GM19035 (cell line): ENCODE results near the gene KSR1.
"Not testable (repeated sequence)": the region's sequence is repeated elsewhere in the genome, so short reads cannot be mapped to it uniquely, and the experiment has no call there.

Experiments used
- ATAC-seq: cut with Tn5 transposase; IDR thresholded peaks from one replicate; pipeline ENCODE4 v1.9.1; 2021; ENCODE audit not compliant: unreplicated experiment

KSR1 gene

DNA sequence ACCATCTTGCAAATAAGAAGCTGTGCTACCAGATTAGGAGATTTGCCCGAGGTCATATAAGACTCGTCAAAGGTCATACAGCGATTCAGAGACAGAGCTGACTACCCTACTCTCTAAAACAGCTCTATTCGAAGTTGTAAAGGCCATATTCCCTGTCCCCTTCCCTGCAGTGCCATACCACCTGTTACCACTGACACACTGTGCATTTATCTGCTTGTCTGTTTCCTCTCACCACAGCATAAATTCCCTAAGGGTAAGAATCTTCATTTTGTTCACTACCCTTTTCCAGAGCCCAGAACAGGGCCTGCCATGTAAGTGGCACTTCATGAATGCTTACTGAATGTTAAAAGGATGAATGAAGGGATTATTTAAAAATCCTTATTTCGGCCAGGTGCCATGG is 3.4 kb upstream of the KSR1 start:
- ATAC-seq = no peak

DNA sequence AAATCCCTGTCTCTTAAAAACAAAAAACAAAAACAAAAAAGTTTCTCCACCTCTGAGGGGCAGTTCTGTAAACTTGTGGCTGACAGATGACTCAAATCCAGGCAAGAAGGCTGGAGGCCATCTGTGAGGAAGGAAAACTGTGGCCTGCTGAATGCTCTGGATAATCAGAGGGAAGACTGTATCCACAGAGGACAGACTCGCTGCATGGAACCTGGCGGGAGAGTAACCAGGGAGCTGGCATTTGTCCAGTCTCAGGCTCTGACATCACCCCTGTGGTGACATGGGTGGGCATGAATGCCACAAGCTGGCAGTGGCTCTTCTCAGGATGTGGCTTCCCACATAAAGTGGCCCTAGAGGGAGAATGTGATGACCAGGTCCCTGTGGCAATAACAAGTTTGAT is 2.8 kb upstream of the KSR1 start:
- no peak for ATAC-seq

DNA sequence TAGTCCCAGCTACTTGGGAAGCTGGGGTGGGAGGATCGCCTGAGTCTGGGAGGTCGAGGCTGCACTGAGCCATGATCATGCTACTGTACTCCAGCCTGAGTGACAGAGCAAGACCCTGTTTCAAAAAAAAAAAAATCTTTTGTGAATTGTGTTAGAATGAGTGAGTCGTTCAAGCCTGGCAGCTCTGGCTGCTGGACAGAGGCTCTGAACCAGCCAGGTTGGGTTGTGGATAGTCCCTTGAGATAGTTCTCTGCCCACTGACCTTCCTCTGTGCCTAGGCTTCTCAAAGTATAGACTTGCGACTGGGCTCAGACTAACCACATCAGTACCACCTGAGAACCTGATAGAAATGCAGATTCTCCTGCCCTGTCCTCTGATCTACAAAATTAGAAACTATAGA is 2.2 kb upstream of the KSR1 start:
- ATAC-seq = no peak

DNA sequence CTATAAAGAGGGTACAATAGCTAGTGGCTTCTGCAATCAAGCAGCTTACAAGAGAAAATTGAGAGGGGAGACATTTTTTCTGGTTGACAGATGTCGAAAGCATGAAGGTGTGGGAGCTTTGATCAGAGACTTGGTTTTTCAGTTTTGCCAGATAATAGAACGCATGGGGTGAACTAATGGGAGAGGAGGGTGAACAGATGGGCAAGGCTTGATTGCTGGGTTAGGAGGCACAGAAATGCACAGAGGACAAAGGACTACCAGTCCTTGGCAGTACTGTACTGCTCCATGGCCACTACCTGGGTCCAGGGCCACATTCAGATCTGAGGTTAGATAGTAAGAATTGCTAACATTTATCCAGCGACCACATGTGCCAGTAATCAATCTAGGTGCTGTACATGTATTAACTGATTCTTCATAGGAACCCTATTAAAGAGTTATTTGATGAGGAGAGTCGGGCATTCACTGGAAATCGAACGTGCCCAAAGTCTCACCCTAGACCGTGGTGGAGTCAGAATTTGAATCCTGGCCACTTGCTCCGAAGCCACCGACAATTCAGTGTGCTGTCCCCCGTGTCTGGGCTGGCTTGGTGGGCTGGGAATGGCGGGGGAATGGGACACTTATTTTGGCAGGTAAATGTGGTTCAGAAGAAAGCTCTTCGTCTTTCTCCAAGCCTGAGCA is 873 bp upstream of the KSR1 start:
- ATAC-seq = no peak

DNA sequence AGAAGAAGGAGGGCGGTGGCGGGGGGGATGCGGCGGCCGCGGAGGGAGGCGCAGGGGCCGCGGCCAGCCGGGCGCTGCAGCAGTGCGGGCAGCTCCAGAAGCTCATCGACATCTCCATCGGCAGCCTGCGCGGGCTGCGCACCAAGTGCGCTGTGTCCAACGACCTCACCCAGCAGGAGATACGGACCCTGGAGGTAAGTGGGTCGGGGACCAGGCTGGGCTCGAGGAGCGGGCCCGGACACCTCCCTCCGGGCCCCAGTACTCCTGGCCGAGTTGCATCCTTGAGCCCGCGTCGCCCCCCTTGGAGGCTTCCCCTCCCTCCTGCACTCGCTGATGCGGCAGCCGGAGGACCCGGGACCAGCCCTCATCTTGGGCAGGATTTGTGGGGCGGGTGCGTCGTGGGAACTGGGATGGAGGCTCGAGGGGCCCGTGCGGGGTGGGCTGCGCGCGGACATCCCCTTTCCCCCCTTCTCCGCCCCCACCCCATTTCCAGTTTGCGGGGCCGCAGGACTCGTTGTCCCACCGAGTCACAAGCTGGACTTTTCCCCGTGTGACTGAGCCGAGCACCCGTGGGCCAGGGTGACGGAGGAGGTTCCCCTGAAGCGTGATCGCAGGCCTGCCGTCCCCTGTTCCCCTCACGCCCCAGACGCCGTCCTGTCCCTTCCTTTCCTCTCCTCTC is 572 bp downstream of the KSR1 start:
- ATAC-seq = peak; percentile 2

DNA sequence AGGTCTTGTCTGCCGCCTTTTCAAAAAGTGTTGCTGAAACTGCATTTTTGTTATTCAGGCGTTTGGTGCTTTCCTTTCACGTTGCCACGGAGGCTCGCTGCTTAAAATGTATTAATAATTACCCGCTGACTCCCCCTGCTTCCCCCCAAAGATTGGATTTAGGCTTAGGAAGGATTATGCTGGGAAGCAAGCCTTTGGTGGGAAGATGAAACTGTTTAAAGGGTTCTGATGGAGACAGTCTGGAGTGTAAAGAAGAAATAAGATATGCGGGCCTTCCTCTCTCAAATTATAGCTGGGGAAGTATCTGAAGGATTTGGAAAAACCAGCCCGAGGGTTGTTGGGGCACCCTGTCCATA is 1.1 kb downstream of the KSR1 start:
- ATAC-seq = no peak

DNA sequence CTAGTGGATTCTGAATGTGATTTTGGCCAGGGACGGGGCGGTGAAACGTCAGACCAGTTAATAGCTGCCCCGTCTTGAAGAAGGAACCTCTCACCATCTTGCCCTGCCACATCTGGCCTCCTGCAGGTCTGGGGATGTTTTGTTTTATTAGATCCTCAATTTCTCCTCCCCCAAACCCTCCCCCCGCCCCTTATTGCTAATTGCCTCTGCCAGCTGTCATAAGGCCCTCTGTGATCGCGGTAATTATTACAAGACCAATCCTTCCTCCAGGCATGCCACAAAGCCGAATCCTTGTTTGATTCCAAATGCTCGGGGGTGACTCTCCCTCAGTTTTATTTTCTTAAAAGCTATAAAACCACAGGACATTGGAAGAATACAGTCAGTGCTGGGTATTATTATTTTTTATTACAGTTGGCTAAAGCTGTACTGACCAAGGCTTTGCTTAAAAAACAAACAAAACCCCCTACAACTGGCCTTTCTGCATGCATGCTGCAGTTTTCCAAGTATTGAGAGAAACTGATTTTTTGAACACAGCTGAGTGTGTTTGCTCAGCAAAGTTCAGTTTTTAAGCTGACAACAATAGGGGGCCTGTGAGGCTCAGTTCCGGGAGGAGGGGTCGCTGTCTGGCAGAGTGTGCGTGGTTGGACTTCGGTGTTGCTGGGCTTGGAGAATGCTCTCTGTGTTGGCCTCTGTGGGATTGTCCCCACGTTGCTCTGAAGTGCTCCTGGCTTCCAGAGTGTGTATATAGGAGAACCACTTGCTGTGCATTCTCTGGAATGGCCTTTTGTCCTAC is 1.7 kb downstream of the KSR1 start:
- ATAC-seq = no peak

DNA sequence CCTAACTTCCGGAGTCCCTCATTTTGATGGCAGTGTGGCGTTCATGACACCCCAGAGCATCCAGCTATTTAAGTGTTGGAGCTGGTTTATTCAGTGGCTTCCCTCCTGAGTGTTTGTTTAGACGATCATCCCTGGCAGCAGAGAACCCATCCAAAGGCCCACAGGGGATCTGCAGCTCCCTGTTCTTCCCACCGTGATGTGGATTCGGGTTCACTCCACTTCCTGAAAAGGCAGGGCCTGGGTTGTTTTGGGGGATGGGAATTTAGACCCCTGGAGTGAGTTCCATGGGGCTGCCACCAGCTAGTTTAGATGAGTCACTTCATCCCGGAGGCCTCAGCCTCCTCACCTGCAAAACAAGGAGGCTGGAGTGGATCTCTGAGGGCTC is 2.3 kb downstream of the KSR1 start:
- no peak for ATAC-seq

DNA sequence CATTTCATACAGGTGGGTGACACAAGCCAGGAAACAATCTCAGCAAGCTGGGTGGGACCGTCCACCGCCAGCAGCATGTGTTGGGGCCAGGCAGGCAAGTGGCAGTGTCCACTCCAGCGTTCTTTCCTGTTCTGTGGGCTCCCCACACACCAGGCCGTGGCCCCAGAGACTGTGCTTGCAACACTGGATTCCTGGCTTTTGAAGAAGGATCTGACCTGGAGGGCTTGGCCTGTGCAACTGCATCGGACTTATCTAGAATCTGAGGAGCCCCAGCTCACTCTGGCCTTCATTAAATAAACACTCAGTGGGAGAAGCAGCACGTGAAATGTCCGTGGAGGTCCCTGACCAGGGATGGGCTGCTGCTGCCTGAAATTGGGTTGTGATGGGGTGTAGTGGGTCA is 3.2 kb downstream of the KSR1 start:
- ATAC-seq = no peak

DNA sequence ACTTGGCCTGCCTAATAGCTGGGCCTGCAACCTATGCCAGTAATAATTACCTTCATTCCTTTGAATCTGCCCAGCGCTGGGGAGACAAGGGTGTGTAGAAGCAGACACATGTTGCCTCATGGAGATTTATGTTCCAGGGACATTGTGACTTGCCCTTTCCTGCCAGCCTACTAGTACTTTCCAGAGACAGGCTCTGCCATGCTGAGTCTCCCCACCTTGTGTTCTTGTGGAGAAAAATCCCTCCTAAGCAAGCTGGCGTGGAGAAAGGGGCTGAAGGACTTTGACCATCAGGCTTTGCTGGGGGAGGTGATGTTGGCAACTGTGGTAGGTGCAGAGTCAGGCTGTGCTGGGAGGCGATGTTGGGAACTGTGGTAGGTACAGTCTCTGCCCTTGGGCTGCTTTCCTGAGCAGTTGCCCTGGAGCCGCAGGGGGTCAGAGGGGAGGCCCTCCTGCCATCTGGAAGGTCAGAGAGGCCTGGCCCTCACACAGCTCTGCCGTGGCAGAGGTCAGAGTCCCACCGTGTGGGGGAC is 4.0 kb downstream of the KSR1 start:
- no peak for ATAC-seq

DNA sequence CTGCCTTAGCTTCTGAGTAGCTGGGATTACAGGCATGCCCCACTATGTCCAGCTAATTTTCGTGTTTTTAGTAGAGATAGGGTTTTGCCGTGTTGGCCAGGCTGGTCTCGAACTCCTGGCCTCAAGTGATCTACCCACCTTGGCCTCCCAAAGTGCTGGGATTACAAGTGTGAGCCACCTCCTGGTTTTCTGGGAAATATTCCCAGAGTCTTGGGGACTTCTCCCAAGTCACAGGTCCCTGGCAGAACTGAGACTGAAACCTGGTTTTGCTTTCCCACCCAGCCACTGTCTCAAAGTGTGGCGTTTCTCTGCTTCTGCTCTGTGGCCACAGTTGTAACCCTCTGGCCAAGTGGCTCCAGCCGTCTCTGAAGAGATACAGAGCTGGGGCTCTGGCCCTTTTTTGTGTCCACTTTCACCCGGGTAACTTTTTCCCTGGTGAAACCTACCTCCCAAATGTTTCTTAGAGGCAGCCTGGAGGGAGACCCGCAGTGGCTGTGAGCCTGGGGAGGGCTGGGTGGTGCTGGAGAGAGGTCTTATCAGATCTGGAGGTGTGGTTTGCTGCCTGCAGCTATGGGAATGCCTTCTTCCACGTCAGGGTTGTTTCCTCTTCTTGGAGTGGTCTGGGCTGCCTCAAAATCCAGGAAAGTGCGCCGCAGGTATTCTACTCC is 5.1 kb downstream of the KSR1 start:
- no peak for ATAC-seq

DNA sequence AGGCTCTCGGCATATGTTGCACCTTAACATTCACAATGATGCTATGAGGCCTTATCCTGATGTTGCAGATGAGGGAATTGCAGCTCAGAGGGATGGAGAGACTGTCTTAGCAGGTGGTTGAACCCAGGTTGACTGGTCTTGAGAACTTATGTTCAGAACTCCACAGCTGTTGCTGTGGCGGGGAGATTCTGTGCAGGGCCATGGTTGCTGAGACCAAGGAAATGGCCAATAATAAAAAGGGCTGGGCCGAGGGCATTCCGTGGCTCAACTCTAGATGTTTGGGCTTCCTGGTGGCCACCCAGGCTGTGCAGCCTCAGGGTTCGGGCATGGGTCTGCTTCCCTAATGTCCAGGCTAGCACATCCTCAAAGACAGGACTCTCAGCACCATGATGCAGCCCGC is 5.9 kb downstream of the KSR1 start:
- no peak for ATAC-seq

DNA sequence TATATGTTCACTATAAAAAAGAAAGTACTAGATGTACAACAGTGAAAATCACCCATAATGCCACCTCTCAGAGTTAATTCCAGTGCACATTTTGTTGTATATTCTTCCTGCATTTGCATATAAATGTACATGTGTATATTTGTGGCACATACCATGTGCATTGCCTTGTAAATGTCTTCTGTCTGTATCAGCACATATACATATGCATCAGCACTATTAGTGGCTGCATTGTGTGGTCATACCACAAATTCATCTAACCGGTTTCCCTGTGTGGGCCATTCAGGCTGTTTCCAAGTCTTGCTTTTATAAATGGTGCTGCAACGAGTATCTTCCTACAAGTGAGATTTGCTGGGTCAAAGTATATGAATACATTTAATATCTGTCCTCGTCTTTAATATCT is 6.5 kb downstream of the KSR1 start:
- ATAC-seq = no peak

DNA sequence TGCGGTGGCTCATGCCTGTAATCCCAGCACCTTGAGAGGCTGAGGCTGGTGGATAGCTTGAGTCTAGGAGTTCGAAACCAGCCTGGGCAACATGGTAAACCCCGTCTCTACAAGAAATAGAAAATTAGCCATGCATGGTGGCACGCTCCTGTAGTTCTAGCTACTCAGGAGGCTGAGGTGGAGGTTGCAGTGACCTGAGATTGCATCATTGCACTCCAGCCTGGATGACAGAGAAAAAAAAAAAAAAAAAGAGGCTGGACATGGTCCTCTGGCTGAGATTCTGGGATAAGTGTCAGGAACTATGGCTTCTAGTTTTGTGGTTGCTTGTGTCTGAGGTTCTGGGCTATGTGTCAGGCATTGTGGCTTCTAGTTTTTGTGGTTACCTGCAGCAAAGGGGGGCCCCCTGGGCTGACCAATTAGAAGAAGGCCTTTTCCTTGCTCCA is 7.0 kb downstream of the KSR1 start:
- no peak for ATAC-seq

DNA sequence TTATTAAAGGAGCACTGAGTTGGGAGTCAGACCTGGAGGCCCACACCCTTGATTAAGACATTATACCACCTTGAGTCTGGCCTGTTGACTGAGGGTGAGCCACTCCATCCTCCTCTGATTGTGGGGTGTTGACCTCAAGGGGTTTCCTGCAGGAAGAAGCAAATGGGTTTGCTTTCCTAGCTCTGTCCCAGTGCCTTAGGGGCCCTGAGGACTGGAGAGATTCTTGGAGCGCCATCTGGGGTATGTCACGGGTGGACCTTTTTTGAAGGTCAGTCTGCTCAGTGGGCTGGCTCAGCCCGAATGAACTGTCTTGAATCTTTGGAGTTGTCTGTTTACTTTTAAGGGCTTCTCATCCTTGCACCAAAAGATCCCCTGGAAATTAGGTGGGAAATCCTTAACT is 7.8 kb downstream of the KSR1 start:
- ATAC-seq = not testable (repeated sequence)

DNA sequence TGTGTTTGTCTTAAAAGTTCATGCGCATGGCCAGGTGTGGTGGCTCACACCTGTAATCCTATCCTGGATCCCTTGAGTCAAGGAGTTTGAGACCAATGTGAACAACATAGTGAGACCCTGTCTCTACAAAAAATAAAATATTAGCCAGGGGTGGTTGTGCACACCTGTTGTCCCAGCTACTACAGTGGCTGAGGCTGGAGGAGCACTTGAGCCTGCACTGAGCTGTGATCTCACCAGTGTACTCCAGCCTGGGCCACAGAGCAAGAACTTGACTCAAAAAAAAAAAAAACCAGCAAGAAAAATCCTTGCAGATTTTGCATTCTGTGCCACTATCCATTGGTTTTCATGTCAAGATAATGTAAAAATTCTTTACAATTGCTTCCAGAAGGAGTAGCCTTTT is 8.2 kb downstream of the KSR1 start:
- ATAC-seq = no peak

DNA sequence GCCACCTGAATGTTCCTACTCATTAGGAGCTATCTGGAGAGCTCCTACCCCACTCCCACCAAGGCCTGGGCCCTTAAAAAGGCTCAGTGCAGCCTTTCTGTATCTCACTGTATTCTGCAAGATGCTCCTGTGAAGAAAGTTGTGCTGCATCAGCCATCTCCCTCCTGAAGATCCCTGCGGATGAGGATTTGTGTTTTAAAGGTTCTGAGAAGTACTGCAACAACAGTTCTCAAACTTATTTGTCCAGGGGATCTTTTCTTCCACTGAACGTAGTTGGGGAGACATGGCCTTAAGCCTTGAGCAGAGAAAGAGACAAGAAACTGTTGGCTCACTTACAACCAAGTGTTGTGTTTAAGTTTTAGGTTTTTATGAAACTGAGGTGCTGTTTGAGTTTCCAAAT is 9.6 kb downstream of the KSR1 start:
- not testable (repeated sequence) for ATAC-seq

DNA sequence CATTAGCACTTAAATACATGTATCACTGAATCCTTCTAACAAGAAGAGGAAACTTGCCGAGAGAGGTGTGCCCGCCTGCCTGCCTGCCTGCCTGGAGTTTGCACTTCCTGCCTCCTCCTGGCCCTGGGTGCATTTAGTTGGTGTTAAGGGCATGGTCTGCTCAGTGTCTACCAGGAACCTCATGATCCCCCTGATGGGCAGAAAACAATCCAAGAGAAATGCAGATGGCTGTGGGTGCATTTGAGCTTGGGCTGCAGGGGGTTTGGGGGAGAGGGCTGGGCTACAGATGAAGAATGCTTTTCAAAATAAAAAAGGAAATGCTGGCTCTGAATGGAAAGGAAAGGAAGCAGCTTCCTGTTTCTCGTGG is 10.1 kb downstream of the KSR1 start:
- ATAC-seq = peak; percentile 5

DNA sequence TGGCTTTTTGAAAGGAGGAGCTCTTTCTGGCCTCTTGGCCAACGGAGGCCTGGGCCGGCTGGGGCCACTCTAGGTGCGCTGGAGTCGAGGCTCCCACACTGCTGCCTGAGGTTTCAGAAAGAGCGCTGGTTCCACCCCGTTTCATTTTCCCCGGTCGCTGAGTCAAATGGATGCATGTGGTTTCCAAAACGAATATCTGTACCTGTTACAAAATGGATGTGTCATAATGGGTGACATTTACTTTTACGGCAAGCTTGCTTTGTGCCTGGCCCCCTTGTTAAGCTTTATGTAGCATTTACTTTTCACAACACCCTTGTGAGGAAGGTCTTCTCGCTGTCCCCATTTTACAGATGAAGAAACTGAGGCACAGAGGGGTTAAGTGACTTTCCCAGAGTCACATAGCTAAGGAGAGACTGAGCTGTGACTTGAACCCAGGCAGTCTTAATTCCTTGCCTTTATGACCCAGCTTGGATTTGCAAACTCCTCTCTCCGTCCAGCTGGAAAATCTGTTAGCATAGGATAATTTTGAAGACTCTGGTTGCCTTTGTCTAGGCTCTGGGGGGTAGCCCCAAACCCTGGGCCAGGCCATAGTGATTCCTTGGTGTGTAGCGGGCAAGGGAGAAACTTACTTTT is 10.6 kb downstream of the KSR1 start:
- peak; percentile 81 for ATAC-seq

DNA sequence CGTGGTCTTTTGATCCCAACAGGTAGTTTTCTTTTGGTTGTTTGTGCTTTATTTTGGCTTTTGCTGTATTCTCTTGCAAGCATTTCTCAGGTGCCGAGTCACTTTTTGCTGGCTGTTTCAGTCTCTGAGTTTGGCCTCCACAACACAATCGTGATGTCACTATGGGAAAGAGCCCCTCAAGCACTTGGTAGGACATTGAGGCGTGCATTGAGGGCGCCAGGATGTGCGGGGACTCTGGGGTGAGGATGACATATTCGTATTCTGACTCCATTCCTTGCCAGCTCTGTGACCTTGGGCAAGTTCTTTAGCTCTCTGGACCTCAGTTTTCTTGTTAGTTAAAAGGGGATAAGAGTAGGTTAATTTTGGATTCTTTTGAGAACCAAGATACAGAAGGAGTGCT is 13.0 kb downstream of the KSR1 start:
- ATAC-seq = no peak
